Neuronal stem cell (in vitro differentiated cells): ENCODE measurements around the gene NSL1.

Experiments used
- DNase-seq: peaks from one replicate; pipeline ENCODE4 v3.0.0-alpha.2; 2013; ENCODE audit warnings: low spot score
- H2AFZ ChIP-seq: one replicate; pipeline ENCODE4 v1.6.1; 2013; ENCODE audit warnings: mild to moderate bottlenecking, low read length, inconsistent platforms
- H2AK5ac ChIP-seq: 2 replicates; pipeline ENCODE4 v1.6.1; 2013; ENCODE audit warnings: low read depth, mild to moderate bottlenecking, inconsistent platforms, low read length, moderate library complexity, mixed read lengths
- H2BK120ac ChIP-seq: 2 replicates; pipeline ENCODE4 v1.6.1; 2013; ENCODE audit warnings: low read depth, mild to moderate bottlenecking, inconsistent platforms, low read length, moderate library complexity, mixed read lengths
- H2BK12ac ChIP-seq: one replicate; pipeline ENCODE4 v1.6.1; 2013; ENCODE audit warnings: low read length, inconsistent platforms
- H2BK15ac ChIP-seq: 2 replicates; pipeline ENCODE4 v1.6.1; 2013; ENCODE audit warnings: mild to moderate bottlenecking, low read length, inconsistent platforms, mixed read lengths
- H2BK5ac ChIP-seq: one replicate; pipeline ENCODE4 v1.6.1; 2013; ENCODE audit warnings: inconsistent platforms, mild to moderate bottlenecking, low read length, moderate library complexity
- H3K14ac ChIP-seq: one replicate; pipeline ENCODE4 v1.6.1; 2013; ENCODE audit warnings: low read length, inconsistent platforms
- H3K18ac ChIP-seq: 2 replicates; pipeline ENCODE4 v1.6.1; 2013; ENCODE audit warnings: low read length, inconsistent platforms
- H3K23ac ChIP-seq: 2 replicates; pipeline ENCODE4 v1.6.1; 2013; ENCODE audit warnings: low read depth, mild to moderate bottlenecking, mixed read lengths, low read length, inconsistent platforms; ENCODE audit not compliant: poor library complexity
- H3K27ac ChIP-seq: replicated peaks from 3 replicates; pipeline ENCODE4 v1.5.1; 2013; ENCODE audit warnings: low read length, inconsistent platforms
- H3K27me3 ChIP-seq, 3 experiments: 2 replicates each; pipeline ENCODE4 v1.6.1; 2013; ENCODE audit warnings: low read length in 3 of 3, mild to moderate bottlenecking in 2 of 3, inconsistent platforms in 1 of 3, low read depth in 1 of 3, mixed read lengths in 1 of 3, moderate library complexity in 1 of 3; ENCODE audit not compliant: control insufficient read depth in 3 of 3, insufficient read depth in 3 of 3
- H3K36me3 ChIP-seq, 2 donors: replicated peaks in 1 of 2; 2 replicates each; pipeline ENCODE4 v1.6.1; 2013; ENCODE audit warnings: low read length in 2 of 2; ENCODE audit not compliant: control insufficient read depth in 2 of 2, insufficient read depth in 2 of 2
- H3K4ac ChIP-seq: 2 replicates; pipeline ENCODE4 v1.6.1; 2013; ENCODE audit warnings: inconsistent platforms, mild to moderate bottlenecking, low read length, moderate library complexity
- H3K4me1 ChIP-seq, 2 donors: 1 replicate in 1 of 2; 2 replicates in 1 of 2; pipeline ENCODE4 v1.6.1; 2013; ENCODE audit warnings: low read length in 2 of 2, low read depth in 1 of 2; ENCODE audit not compliant: control insufficient read depth in 2 of 2, insufficient read depth in 1 of 2
- H3K4me2 ChIP-seq: one replicate; pipeline ENCODE4 v1.6.1; 2013; ENCODE audit warnings: mild to moderate bottlenecking, low read length, inconsistent platforms; ENCODE audit not compliant: insufficient read depth, poor library complexity, severe bottlenecking
- H3K4me3 ChIP-seq, 2 donors: 2 replicates each; pipeline ENCODE4 v1.5.1; 2013; ENCODE audit warnings: low read length in 2 of 2, mild to moderate bottlenecking in 2 of 2, inconsistent platforms in 1 of 2, moderate library complexity in 1 of 2
- H3K79me1 ChIP-seq: one replicate; pipeline ENCODE4 v1.6.1; 2013; ENCODE audit warnings: low read depth, mild to moderate bottlenecking, inconsistent platforms, low read length, moderate library complexity
- H3K9ac ChIP-seq: one replicate; pipeline ENCODE4 v1.6.1; 2013; ENCODE audit warnings: mild to moderate bottlenecking, low read depth, low read length, inconsistent platforms; ENCODE audit not compliant: poor library complexity
- H3K9me3 ChIP-seq, 2 donors: replicated peaks in 1 of 2; 2 replicates each; pipeline versions ENCODE3 to v1.6.1; 2013; ENCODE audit warnings: low read length in 2 of 2, mild to moderate bottlenecking in 2 of 2, inconsistent platforms in 1 of 2, low read depth in 1 of 2, mixed read lengths in 1 of 2, moderate library complexity in 1 of 2; ENCODE audit not compliant: control insufficient read depth in 2 of 2, insufficient read depth in 1 of 2
- H4K8ac ChIP-seq: one replicate; pipeline ENCODE4 v1.6.1; 2013; ENCODE audit warnings: low read depth, mild to moderate bottlenecking, inconsistent platforms, low read length, moderate library complexity
- H4K91ac ChIP-seq: one replicate; pipeline ENCODE4 v1.6.1; 2013; ENCODE audit warnings: low read length, low read depth, mild to moderate bottlenecking, inconsistent platforms; ENCODE audit not compliant: poor library complexity
- WGBS, 2 donors: extraction: QIAGEN DNeasy Blood & Tissue Kit; methylation state at CpG; one replicate each; pipeline ENCODE4 v1.1.7; 2013; ENCODE audit warnings: missing lambda C conversion rate in 2 of 2, mixed read lengths in 1 of 2; ENCODE audit not compliant: insufficient read length in 2 of 2, insufficient replicate concordance in 1 of 2; ENCODE audit errors: extremely low coverage in 2 of 2; 5-methylcytosine and 5-hydroxymethylcytosine counted together

The NSL1 gene

GRCh38 chr1:212684076-212684475 is 107.5 kb downstream of the NSL1 start:
- H2BK12ac ChIP-seq, result no peak overlapping the region
- no peaks in the 10 kb centered on the region for H3K9me3 ChIP-seq
- no peak overlapping the region for H3K18ac ChIP-seq
- no peak overlapping the region for H3K9ac ChIP-seq
- no peak overlapping the region for H3K4me2 ChIP-seq
- H3K4me3 ChIP-seq, result no peak overlapping the region
- H2BK15ac ChIP-seq, result no peak overlapping the region
- H4K91ac ChIP-seq, result no peak overlapping the region
- no peaks in the 10 kb centered on the region for H3K36me3 ChIP-seq
- WGBS, 2 donors, result no CpG with 5 or more reads among the region's 6 CpGs
- no peak for DNase-seq
- H2AK5ac ChIP-seq, result no peak overlapping the region
- H3K23ac ChIP-seq, result no peak overlapping the region
- no peak overlapping the region for H3K27ac ChIP-seq
- H2BK5ac ChIP-seq, result no peak overlapping the region
- H3K4me1 ChIP-seq, result peaks cover 0 to 8% of the 10 kb centered on the region in 2 donors
- H3K4ac ChIP-seq, result no peak overlapping the region
- H3K27me3 ChIP-seq, result no peaks in the 10 kb centered on the region
- no peak overlapping the region for H3K14ac ChIP-seq
- H2BK120ac ChIP-seq, result no peak overlapping the region
- H2AFZ ChIP-seq, result no peak overlapping the region
- no peaks in the 10 kb centered on the region for H3K79me1 ChIP-seq
- no peak overlapping the region for H4K8ac ChIP-seq

DNA sequence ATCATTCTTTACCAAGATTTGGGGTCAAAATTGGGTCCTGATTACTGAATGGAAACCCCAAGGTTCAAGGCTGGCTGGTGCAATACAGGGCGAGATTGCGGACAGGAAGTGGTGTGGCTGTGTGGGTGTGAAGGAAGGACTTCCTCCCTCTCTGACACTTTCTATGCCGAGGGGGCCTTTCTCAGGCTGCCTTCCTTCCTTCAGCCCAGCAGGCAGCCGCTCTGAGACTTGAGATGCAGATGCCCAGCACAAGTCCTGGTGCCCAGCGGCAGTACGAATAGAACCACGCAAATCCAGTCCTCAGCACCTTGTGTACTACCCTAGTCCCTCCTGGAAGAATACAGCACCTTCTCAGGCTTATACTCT is 108.2 kb downstream of the NSL1 start:
- H2BK15ac ChIP-seq, result no peak overlapping the region
- no peak overlapping the region for H2BK120ac ChIP-seq
- H2AFZ ChIP-seq, result peak overlapping the region; percentile 59
- no peak overlapping the region for H3K9ac ChIP-seq
- H3K4me3 ChIP-seq, result no peak overlapping the region
- peaks cover 1 to 9% of the 10 kb centered on the region in 2 donors for H3K4me1 ChIP-seq
- no CpG with 5 or more reads among the region's 7 CpGs for WGBS, 2 donors
- no peak overlapping the region for H4K8ac ChIP-seq
- DNase-seq, result no peak
- H2BK5ac ChIP-seq, result no peak overlapping the region
- H3K36me3 ChIP-seq, result no peaks in the 10 kb centered on the region
- H3K14ac ChIP-seq, result no peak overlapping the region
- no peak overlapping the region for H2BK12ac ChIP-seq
- H3K4ac ChIP-seq, result no peak overlapping the region
- peak overlapping the region; percentile 26 for H3K23ac ChIP-seq
- H3K4me2 ChIP-seq, result no peak overlapping the region
- no peaks in the 10 kb centered on the region for H3K27me3 ChIP-seq
- no peaks in the 10 kb centered on the region for H3K9me3 ChIP-seq
- H3K79me1 ChIP-seq, result no peaks in the 10 kb centered on the region
- H4K91ac ChIP-seq, result no peak overlapping the region
- no peak overlapping the region for H3K18ac ChIP-seq
- H2AK5ac ChIP-seq, result no peak overlapping the region
- no peak overlapping the region for H3K27ac ChIP-seq

DNA sequence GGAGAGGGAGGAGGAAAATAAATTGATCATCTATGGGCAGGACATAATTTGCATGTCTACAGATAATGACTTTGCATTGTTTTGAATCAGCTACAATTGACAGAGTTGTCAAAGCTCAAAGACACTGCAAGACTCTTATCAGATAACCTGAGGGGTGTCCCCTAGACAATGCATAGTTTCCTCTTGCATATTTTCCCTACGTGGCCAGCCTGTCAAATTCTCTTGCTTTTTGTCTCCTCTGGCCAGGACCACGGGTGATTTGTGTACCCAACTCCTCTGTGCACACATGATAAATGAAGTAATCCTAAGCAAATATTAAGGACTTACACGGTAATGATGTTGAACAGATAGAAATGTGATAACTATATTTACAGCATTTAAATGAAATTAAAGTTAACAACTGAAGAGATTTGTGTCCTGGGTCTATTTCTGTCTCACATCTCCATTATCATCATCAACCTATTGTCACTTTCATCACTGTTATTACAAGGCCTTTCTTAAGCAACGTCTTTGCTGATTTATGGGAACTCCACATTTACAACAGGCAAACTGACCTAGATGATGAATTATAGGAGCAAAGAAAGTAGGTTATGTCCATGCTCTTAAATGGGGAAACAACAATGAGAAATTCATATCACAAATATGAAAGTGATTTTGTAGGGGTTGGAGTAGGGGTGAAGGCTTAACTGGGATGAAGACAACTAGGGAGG is 110.7 kb downstream of the NSL1 start:
- Histone ChIP-seq H3K18ac (no peak overlapping the region), H2AK5ac (no peak overlapping the region), H3K27ac (no peak overlapping the region), H2BK12ac (no peak overlapping the region), H3K14ac (no peak overlapping the region), H3K9me3 (no peaks in the 10 kb centered on the region), H2BK120ac (no peak overlapping the region), H3K27me3 (no peaks in the 10 kb centered on the region), H3K36me3 (no peaks in the 10 kb centered on the region), H2AFZ (no peak overlapping the region), H3K4me2 (no peak overlapping the region), H3K4ac (no peak overlapping the region), H3K4me3 (no peak overlapping the region), H2BK15ac (no peak overlapping the region), H4K8ac (no peak overlapping the region), H3K4me1 (peaks cover 8 to 19% of the 10 kb centered on the region in 2 donors), H3K79me1 (no peaks in the 10 kb centered on the region), H4K91ac (no peak overlapping the region), H3K23ac (no peak overlapping the region), H2BK5ac (no peak overlapping the region), H3K9ac (no peak overlapping the region)
- no peak for DNase-seq
- WGBS, 2 donors, result no CpG with 5 or more reads among the region's 4 CpGs

DNA sequence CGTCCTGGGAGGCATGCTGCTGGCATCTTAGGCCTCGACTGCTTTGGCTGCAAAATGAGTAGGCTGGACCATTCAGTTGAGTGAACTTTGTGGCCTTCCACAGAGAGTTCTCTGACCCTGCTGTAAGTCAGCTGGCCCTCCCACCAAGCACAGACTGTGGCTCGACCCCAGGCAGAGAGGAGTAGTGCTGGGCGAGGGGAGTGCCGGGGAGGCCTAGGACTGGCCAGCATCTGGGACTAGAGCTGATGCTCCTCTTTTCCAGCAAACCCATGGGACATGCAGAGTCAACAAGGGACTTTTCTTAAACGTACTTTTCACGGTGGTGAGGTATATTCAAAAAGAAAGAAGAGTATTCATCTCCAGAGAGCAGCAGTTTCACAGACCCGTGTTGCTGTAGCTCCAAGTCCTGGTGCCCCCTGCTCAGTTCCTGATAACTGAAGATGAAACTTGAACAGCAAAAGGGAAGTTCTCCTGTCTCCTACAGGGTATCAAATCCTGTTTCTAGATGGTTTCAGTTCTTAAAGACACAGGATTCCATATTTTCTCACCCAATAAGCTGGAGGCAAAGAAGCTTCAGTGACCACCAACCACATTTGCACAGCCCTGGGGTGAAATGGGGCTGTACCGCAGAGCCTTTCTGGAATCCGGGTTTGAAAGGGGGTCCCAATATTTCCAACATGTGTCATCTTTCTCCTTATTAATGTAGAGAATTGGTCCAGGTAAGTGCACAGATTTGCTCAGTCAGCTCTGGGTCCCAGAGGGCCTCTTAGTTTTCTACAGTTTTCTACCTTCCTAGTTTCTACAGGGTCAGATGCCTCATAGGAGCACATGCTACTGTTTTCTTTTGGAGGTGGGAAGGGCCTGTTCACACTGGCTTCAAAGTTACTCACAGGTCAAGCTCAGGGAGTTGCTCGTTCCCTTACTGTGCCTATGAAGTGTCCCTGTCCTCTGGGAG is 112.8 kb downstream of the NSL1 start:
- H2AK5ac ChIP-seq, result no peak overlapping the region
- no peaks in the 10 kb centered on the region for H3K27me3 ChIP-seq
- H3K18ac ChIP-seq, result no peak overlapping the region
- H2BK15ac ChIP-seq, result no peak overlapping the region
- no peaks in the 10 kb centered on the region for H3K79me1 ChIP-seq
- no peak overlapping the region for H2BK5ac ChIP-seq
- no peak for DNase-seq
- H4K91ac ChIP-seq, result no peak overlapping the region
- H3K4me3 ChIP-seq, result no peak overlapping the region
- H3K4me1 ChIP-seq, result peaks cover 8 to 19% of the 10 kb centered on the region in 2 donors
- H3K23ac ChIP-seq, result no peak overlapping the region
- peak overlapping the region; percentile 25 for H2AFZ ChIP-seq
- no peak overlapping the region for H4K8ac ChIP-seq
- no peak overlapping the region for H3K27ac ChIP-seq
- no peak overlapping the region for H2BK12ac ChIP-seq
- WGBS, 2 donors, result no CpG with 5 or more reads among the region's 11 CpGs
- no peak overlapping the region for H3K4ac ChIP-seq
- no peak overlapping the region for H2BK120ac ChIP-seq
- no peak overlapping the region for H3K9ac ChIP-seq
- no peaks in the 10 kb centered on the region for H3K9me3 ChIP-seq
- no peak overlapping the region for H3K4me2 ChIP-seq
- H3K36me3 ChIP-seq, result no peaks in the 10 kb centered on the region
- no peak overlapping the region for H3K14ac ChIP-seq
